GM23338 (cell line): ENCODE results near the gene PLD1. TPM values are rescaled to one million over a fixed set of nuclear protein-coding genes. Genes with fewer than 3 reads are reported as not detected.

Experiments used
- ATAC-seq: fragments of 200-7000 bp; cut with Tn5 transposase; 3 replicates; pipeline ENCODE4 v1.9.1; 2020
- DNase-seq: peaks from one replicate; pipeline ENCODE4 v3.0.0-alpha.2; 2015; ENCODE audit warnings: low spot score
- H2AFZ ChIP-seq: fragments of 200-600 bp; sonication (generic); 2 replicates; pipeline ENCODE4 v1.8.0; 2016; ENCODE audit warnings: antibody characterized with exemption, mild to moderate bottlenecking, moderate library complexity
- H3F3A ChIP-seq: fragments of 200-600 bp; sonication (generic); replicated peaks from 2 replicates; pipeline ENCODE4 v1.8.0; 2017; ENCODE audit warnings: antibody characterized with exemption, mixed run types, low read depth
- H3K27ac ChIP-seq: fragments of 200-600 bp; sonication (generic); 2 replicates; pipeline ENCODE4 v1.6.1; 2016; ENCODE audit warnings: low read depth
- H3K27me3 ChIP-seq: fragments of 200-600 bp; sonication (generic); 2 replicates; pipeline ENCODE4 v1.8.0; 2016; ENCODE audit warnings: mild to moderate bottlenecking, mixed run types, moderate library complexity; ENCODE audit not compliant: insufficient read depth
- H3K36me3 ChIP-seq: fragments of 200-600 bp; sonication (generic); 2 replicates; pipeline ENCODE4 v1.8.0; 2016; ENCODE audit warnings: mild to moderate bottlenecking; ENCODE audit not compliant: insufficient read depth
- H3K4me1 ChIP-seq: fragments of 200-600 bp; sonication (generic); 2 replicates; pipeline ENCODE4 v1.8.0; 2016; ENCODE audit warnings: mild to moderate bottlenecking, moderate library complexity; ENCODE audit not compliant: insufficient read depth
- H3K4me2 ChIP-seq: fragments of 200-600 bp; sonication (generic); 2 replicates; pipeline ENCODE4 v1.7.1; 2017; ENCODE audit warnings: mixed run types
- H3K4me3 ChIP-seq: fragments of 200-600 bp; sonication (generic); 2 replicates; pipeline ENCODE4 v1.6.1; 2016; ENCODE audit warnings: mixed run types
- H3K79me2 ChIP-seq: fragments of 200-600 bp; sonication (generic); replicated peaks from 2 replicates; pipeline ENCODE4 v1.8.0; 2017; ENCODE audit warnings: mild to moderate bottlenecking; ENCODE audit not compliant: insufficient read depth
- H3K9me2 ChIP-seq: fragments of 200-600 bp; sonication (generic); 2 replicates; pipeline ENCODE4 v1.8.0; 2017; ENCODE audit not compliant: insufficient read depth
- H4K20me1 ChIP-seq: fragments of 200-600 bp; sonication (generic); replicated peaks from 2 replicates; pipeline ENCODE4 v1.8.0; 2017; ENCODE audit warnings: mild to moderate bottlenecking; ENCODE audit not compliant: insufficient read depth
- H3K27ac Mint-ChIP-seq: 2 replicates; pipeline ENCODE4 v1.8.0; 2020; ENCODE audit warnings: inconsistent platforms, mild to moderate bottlenecking, moderate library complexity, mixed read lengths
- H3K27me3 Mint-ChIP-seq: 3 replicates; pipeline ENCODE4 v1.8.0; 2022; ENCODE audit warnings: low read depth, mild to moderate bottlenecking, moderate library complexity, mixed read lengths, inconsistent platforms; ENCODE audit not compliant: insufficient read depth, poor library complexity
- H3K36me3 Mint-ChIP-seq: 3 replicates; pipeline ENCODE4 v1.8.0; 2021; ENCODE audit warnings: low read depth, mild to moderate bottlenecking, inconsistent platforms, moderate library complexity, mixed read lengths
- H3K4me1 Mint-ChIP-seq: 3 replicates; pipeline ENCODE4 v1.8.0; 2020; ENCODE audit warnings: mild to moderate bottlenecking, inconsistent platforms, mixed read lengths
- H3K4me3 Mint-ChIP-seq: 3 replicates; pipeline ENCODE4 v1.8.0; 2021; ENCODE audit warnings: moderate library complexity, mild to moderate bottlenecking, inconsistent platforms, mixed read lengths
- H3K9me3 Mint-ChIP-seq: 3 replicates; pipeline ENCODE4 v1.8.0; 2020; ENCODE audit warnings: moderate library complexity, mild to moderate bottlenecking, inconsistent platforms, mixed read lengths
- EZH2 ChIP-seq: fragments of 200-600 bp; sonication (generic); IDR thresholded peaks from one replicate; pipeline ENCODE4 v1.8.0; 2017; ENCODE audit warnings: antibody characterized with exemption, mild to moderate bottlenecking, low read depth; ENCODE audit not compliant: unreplicated experiment
- NANOG ChIP-seq: IDR thresholded peaks from 2 replicates; pipeline ENCODE4 v1.6.1; 2016; ENCODE audit warnings: antibody characterized with exemption, borderline replicate concordance
- REST ChIP-seq: IDR thresholded peaks from one replicate; pipeline ENCODE4 v1.6.1; 2018; ENCODE audit warnings: antibody characterized with exemption; ENCODE audit not compliant: unreplicated experiment
- STAT1 ChIP-seq: IDR thresholded peaks from one replicate; pipeline ENCODE4 v1.6.1; 2016; ENCODE audit warnings: antibody characterized with exemption; ENCODE audit not compliant: unreplicated experiment
- ZNF331 ChIP-seq: fragments of 250-450 bp; sonication (Bioruptor Pico); IDR thresholded peaks from 2 replicates; pipeline ENCODE4 v1.5.0; 2020; ENCODE audit warnings: low read depth, mild to moderate bottlenecking, moderate library complexity
- polyA plus RNA-seq: library from polyadenylated mRNA; unstranded; fragments of >200 nt; fragmentation: Nextera tagmentation; extraction: Ambion mirVana; gene quantifications from 2 replicates; pipeline ENCODE4 v1.2.1, GENCODE V29; 2016
- total RNA-seq: library from RNA; depleted of rRNA; stranded (reverse); fragments of >200 nt; shearing (Covaris generic); gene quantifications from 2 replicates; pipeline ENCODE4 v1.2.3, GENCODE V29; 2014
- TF ChIP-seq, protein P1 (sequence below): IDR thresholded peaks from 2 replicates; pipeline ENCODE4 v1.6.1; 2016; ENCODE audit warnings: antibody characterized with exemption

PLD1 gene
- total and polyA plus RNA-seq, 2 experiments from 2014 or later = 1.4 to 2.2 TPM

GRCh38 chr3:171753025-171753472 is 57.2 kb downstream of the PLD1 start:
- H2AFZ ChIP-seq = no peak overlapping the region
- Mint-ChIP-seq H3K36me3 (no peaks in the 10 kb centered on the region), H3K27me3 (no peaks in the 10 kb centered on the region), H3K27ac (no peak overlapping the region), H3K4me1 (peaks cover 18% of the 10 kb centered on the region), H3K4me3 (no peak overlapping the region), H3K9me3 (no peaks in the 10 kb centered on the region)
- ATAC-seq = no peak
- no peak for DNase-seq
- H3K79me2 ChIP-seq = no peaks in the 10 kb centered on the region
- no peak overlapping the region for H3K4me2 ChIP-seq
- H3K36me3 ChIP-seq = no peaks in the 10 kb centered on the region
- no peaks in the 10 kb centered on the region for H3F3A ChIP-seq
- no peaks in the 10 kb centered on the region for H3K27me3 ChIP-seq
- H3K9me2 ChIP-seq = no peaks in the 10 kb centered on the region
- TF ChIP-seq ZNF331 (CRISPR knock-in tag) (no peak), STAT1 (no peak)
- no peak overlapping the region for H3K4me3 ChIP-seq
- H4K20me1 ChIP-seq = no peaks in the 10 kb centered on the region
- H3K27ac ChIP-seq = no peak overlapping the region
- H3K4me1 ChIP-seq = peaks cover 5% of the 10 kb centered on the region; the same call in 1 of the 2 replicates

DNA sequence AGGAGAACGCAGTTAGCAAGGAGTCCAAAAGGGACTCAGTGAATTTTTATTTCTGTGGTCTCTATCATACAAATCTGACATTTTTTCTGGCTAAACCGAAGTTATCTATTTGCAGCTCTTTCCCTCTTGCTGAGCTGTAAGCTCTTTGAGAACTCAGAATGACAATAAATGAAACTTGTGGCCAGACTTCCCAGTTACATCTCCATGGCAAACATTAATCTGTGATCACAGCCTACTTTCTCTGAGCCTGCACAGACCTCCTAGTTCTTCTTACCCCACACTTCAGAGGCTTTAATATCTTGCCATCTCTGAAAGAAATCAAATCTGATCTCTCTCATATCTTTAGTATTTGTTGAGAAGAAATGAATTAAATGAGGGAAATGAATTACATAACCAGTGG is 58.0 kb downstream of the PLD1 start:
- no peak overlapping the region for H3K4me2 ChIP-seq
- H3K79me2 ChIP-seq = no peaks in the 10 kb centered on the region
- peaks cover 25% of the 10 kb centered on the region for H3K4me1 Mint-ChIP-seq
- H3K27me3 Mint-ChIP-seq = no peaks in the 10 kb centered on the region
- no peak overlapping the region for H3K27ac ChIP-seq
- no peak overlapping the region for H3K4me3 Mint-ChIP-seq
- H3K4me1 ChIP-seq = peaks cover 11% of the 10 kb centered on the region; the same call in 1 of the 2 replicates
- H3K9me2 ChIP-seq = no peaks in the 10 kb centered on the region
- no peaks in the 10 kb centered on the region for H4K20me1 ChIP-seq
- no peaks in the 10 kb centered on the region for H3K27me3 ChIP-seq
- peaks cover 1% of the 10 kb centered on the region; the same call in 2 of the 3 replicates for H3K36me3 Mint-ChIP-seq
- no peaks in the 10 kb centered on the region for H3K36me3 ChIP-seq
- no peak overlapping the region for H2AFZ ChIP-seq
- no peak overlapping the region for H3K4me3 ChIP-seq
- no peak for TF ChIP-seq ZNF331 (CRISPR knock-in tag)
- no peak for TF ChIP-seq REST
- no peak for TF ChIP-seq EZH2
- no peak for TF ChIP-seq NANOG
- TF ChIP-seq, protein P1, sequence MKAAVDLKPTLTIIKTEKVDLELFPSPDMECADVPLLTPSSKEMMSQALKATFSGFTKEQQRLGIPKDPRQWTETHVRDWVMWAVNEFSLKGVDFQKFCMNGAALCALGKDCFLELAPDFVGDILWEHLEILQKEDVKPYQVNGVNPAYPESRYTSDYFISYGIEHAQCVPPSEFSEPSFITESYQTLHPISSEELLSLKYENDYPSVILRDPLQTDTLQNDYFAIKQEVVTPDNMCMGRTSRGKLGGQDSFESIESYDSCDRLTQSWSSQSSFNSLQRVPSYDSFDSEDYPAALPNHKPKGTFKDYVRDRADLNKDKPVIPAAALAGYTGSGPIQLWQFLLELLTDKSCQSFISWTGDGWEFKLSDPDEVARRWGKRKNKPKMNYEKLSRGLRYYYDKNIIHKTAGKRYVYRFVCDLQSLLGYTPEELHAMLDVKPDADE = no peak
- no peak overlapping the region for H3K27ac Mint-ChIP-seq
- DNase-seq (no peak), ATAC-seq (no peak)
- no peaks in the 10 kb centered on the region for H3F3A ChIP-seq
- peaks cover 1% of the 10 kb centered on the region; the same call in 1 of the 3 replicates for H3K9me3 Mint-ChIP-seq
